GM20000 (cell line): ENCODE results near the gene MRPS18A.

Experiments
- DNase-seq: peaks from one replicate; pipeline ENCODE4 v3.0.0; 2012; ENCODE audit warnings: low spot score
- TF ChIP-seq, protein P1 (sequence below): IDR thresholded peaks from 2 replicates; pipeline ENCODE4 v1.5.1; 2012; ENCODE audit warnings: mild to moderate bottlenecking, control low read depth; ENCODE audit errors: extremely low read depth, missing control alignments

MRPS18A gene

DNA sequence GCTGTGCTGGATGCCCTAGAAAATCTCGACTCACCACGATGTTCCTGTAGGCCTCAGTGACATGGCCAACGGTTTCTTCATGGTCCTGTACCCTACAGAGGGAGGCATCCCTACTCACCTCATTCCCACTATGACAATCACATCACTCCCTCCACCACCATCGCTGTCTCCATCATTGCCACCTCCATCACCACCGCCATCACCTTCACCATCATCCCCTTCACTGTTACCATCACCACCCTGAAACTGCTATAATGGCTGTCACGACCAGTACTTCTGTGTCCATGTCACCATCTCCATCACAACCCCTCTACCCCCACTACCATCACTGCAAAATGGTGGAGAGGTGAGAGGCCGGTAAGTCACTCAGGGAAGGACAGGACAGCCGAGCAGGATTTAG is 29.8 kb upstream of the MRPS18A start:
- no peak for DNase-seq
- TF ChIP-seq, protein P1, sequence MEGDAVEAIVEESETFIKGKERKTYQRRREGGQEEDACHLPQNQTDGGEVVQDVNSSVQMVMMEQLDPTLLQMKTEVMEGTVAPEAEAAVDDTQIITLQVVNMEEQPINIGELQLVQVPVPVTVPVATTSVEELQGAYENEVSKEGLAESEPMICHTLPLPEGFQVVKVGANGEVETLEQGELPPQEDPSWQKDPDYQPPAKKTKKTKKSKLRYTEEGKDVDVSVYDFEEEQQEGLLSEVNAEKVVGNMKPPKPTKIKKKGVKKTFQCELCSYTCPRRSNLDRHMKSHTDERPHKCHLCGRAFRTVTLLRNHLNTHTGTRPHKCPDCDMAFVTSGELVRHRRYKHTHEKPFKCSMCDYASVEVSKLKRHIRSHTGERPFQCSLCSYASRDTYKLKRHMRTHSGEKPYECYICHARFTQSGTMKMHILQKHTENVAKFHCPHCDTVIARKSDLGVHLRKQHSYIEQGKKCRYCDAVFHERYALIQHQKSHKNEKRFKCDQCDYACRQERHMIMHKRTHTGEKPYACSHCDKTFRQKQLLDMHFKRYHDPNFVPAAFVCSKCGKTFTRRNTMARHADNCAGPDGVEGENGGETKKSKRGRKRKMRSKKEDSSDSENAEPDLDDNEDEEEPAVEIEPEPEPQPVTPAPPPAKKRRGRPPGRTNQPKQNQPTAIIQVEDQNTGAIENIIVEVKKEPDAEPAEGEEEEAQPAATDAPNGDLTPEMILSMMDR = no peak

DNA sequence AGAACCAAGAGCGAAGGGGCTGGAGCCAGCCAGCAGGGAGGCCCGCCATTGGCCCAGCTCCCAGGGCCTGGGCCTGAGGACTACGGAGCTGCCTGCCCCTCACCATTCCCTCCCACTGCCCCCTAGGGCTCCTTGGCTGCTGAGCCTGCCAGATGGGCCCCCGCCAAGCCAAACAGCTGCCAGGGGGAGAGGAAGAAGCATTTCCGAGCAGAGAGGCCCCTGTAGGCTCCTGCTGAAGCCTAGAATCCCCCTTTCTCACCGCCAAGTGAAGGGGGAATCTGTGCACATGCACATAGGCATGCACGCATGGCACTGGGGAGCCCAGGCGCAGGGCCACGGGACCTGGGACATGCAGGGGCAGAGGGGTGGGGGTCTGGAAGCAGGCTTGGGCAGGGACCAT is 28.5 kb upstream of the MRPS18A start:
- no peak for DNase-seq
- TF ChIP-seq, protein P1 = no peak

GRCh38 chr6:43715056-43715788 is 27.6 kb upstream of the MRPS18A start:
- TF ChIP-seq, protein P1 = no peak
- DNase-seq = peak; percentile 68

DNA sequence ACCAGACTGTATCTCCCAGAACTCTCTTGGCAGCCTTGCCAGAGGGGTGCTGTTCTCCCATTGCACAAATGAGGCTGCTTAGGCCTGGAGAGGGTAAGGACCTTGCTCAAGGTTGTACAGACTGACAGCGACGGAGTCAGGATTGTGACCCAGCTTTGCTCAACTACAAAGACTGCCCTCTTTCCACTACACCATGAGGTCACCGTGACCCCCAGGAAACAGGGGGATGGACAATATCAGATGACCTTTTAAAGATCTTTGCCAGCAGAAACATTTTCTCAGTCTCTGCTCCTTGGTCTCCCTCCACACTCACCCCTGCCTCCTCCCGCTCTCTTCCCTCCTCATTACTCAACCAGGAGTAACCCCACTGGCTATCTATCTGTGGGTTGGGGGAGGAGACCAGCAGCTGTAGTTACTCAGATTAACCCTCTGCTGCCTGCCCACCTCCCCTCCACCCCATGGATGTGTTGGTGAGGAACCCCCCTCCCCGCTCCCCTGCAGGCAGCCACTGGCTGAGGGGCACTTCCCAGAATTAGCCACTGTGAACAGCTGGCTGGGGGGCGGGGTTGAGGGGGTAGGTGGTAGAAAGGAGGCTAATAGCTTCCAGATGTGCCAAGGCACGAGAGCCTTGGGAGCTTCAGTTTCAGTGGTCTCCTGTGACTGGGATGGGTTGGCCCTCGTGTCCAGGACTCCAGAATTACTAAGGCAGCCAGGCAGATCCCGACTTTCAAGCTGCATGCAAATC is 26.9 kb upstream of the MRPS18A start:
- DNase-seq = no peak
- TF ChIP-seq, protein P1 = no peak

- TF ChIP-seq, protein P1 = no peak
- no peak for DNase-seq
Measured at GRCh38 chr6:43713643-43714310, 26.2 kb upstream of the MRPS18A start.

DNA sequence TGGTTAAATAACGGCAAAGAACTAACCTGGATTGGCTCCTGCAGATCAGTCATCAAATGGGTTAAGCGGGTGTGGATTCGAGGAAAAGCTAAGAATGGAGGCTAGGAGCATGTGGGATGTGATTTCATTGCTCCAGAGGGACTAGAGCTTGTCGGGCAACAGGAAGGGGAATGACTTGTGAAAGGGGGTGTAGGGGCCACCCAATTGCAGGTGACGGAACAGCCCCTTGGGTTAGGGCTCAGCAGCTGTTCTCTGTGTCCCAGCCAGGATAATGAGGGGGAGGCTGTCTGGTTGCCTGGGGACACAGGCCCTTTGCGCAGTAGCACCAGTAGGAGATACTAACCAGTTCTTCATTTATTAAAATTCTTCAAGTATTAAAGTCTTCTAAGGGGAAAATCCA is 25.0 kb upstream of the MRPS18A start:
- DNase-seq = no peak
- TF ChIP-seq, protein P1 = no peak

DNA sequence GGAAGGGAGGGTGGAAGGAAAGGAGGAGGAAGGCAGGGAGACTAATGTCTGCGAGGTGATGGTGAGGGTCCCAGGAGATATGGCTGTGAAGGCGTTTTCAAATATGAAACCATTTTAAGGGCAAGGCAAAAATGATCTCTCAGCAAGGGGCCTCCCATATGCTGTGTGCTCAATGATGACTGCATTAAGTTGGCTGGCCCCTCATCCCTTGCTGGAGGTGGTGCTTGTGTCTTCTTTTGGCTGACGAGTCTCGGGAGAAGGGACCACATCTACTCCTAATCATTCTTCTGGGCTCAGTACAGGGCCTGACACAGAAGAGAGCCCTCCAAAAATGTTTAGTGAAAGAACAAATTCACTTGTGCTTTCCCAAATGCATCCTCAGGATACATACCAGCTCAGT is 23.0 kb upstream of the MRPS18A start:
- DNase-seq = no peak
- TF ChIP-seq, protein P1 = no peak
